ENCODE data around the gene WDFY2.
"Not testable (repeated sequence)": the region's sequence is repeated elsewhere in the genome, so short reads cannot be mapped to it uniquely, and the experiment has no call there.

WDFY2 gene

DNA sequence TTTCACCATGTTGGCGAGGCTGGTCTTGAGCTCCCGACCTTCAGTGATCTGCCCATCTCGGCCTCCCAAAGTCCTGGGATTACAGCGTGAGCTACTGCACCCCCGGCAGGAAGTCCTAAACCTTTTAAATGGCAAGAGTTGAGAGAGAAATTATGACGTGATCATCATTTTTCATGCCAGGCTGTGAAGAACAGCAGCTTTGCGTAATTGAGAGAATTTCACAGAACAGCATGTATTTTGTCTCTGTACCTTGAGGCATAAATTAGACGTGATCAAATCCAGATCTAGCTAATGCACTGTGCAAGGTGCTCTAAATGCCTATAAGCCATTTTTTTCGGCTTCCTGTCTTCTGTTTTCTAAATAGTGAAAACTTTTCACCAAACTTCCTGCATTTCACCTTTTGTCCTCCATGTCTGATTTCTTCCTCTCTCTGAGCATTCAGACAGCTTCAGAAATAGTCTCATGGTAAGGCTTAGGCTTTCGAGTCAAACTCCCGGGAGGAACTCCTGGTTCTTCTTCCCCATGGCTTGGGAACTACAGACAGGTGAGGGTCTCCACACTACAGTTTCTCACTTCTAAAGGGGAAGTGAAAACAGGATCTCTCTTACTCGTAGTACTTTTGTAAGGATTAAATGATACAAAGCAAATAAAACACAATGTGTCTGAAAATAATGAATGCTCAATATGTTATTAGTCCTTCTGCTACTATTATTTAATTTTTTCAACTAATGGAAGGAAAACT is 51.0 kb downstream of the WDFY2 start:
- DNase-seq = no peak

GRCh38 chr13:51636349-51636890 is 52.2 kb downstream of the WDFY2 start:
- no peak for DNase-seq

DNA sequence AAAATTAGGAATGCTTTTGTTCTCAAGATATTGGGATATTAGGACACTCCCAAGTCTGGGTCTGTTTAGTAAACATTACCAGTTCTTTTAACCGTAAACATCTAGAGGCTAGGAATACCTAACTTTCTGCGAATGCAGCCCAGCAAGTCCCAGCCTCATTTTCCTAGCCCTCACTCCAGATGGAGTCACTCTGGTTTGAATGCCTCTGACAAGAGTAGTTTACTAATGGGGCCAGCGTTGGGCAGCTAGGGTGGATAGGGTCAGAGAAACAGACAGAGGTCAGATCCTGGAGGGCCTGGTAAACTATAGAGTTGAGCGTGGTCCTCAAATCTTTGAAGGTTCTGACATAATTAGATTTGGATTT is 53.6 kb downstream of the WDFY2 start:
- DNase-seq = no peak

DNA sequence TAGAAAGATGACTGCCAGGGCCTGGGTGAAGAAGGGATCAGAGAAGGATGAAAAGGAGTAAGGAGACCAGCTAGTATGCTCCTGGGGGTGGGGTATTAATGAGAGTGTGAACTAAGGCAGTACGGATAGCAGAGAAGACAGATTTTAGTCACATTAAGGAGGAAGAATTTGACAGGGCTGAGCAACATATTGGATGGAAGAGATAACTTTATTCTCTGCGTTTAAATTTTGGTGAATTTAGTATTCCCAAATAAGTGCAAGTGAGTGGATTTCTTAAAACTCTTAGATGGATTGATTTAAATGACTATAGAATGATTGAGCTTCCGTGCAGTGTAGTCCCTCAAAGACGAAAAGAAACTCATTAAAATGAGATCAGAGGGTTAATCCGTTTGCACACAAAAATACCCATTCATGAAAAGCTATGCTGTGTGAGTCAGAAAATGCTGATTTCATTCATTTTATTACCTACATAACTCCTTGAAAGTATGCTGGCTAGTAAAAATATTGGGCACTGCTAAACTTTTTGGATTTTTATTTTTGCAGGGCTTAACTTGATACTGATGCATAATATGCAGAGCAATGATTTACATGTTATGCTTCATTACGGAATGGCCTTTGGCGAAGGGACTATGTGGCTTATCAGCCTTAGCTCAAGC is 54.1 kb downstream of the WDFY2 start:
- no peak for DNase-seq

- DNase-seq = no peak
These were observed 54.9 kb downstream of the WDFY2 start for GRCh38 chr13:51639171-51639570.

- not testable (repeated sequence) for DNase-seq
These were observed 56.4 kb downstream of the WDFY2 start for GRCh38 chr13:51640696-51641095.

DNA sequence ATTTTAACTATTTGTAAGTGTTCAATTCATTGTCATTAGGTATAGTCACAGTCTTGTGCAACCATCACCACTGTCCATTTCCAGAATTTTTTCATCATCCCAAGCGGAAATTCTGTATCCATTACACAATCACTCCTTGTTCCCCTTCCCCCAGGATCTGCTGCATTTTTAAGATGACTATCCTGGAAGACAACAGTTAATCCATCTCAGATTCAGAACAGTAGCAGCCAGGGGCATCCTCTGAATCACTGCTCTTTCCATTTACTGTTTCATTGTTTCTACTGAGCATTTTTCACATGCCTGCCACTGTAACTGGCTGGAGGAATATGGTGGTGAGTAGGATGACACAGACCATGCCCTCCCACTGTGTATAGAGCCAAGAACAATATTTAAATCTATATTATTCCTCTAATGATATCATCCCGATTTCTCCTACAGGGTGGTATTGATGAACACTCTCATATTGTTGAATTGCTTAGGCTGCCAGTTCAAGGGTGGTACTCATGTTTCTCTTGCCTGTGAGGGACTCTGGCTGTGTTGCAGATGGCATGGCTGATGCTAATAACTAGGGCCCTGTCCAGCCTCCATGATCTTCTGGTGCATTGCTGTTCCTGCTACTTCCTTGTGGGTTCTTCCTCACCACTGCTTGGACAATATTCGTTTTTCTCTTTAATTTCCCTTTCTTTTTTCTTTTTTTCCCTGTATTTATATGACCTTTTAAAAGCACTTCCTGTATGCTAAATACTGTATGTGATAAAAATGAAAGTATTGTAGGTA is 59.0 kb downstream of the WDFY2 start:
- no peak for DNase-seq

GRCh38 chr13:51643882-51644281 is 59.6 kb downstream of the WDFY2 start:
- peak; percentile 68 for DNase-seq

DNA sequence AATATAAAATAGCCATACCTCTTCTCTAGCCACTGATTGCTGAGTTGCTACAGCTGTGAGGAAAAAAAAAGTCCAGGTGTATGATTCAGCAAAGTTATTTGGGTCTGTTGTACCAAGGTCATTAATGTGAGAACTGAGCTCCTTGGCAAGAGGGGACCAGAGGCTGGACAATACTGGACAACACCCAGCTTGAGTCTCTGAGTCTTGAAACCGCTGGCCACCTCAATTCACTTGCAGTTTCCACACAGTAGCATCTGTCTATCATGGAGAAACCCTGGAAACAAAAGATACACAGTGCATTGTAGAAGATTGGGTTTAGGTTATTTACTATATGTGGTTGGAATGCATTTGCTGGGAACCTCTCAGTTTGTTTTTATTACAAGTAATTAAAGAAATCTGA is 60.4 kb downstream of the WDFY2 start:
- peak; percentile 46 for DNase-seq

DNA sequence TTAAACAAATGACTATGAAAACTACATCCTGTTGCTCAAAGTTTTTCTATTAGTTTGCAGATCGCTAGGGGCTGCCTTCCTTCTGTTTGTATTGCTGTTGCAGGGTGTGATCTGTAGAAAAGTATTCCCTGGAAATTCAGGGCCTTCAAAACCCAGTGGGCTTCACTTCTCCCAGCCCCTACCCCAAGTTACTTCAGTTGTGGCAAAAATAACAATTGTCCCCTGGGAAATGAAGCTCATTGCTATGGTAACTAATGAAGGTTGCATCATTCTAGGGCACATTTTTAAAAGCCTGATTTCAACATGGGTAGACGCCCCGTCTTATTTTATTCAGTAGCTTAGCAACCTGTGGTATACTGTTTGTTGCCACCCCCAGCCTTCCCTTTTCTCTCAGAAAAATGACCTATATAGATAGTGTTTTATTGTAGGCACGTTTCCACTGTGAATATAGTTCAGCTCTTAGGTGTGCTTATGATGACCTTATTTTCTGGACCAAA is 60.9 kb downstream of the WDFY2 start:
- DNase-seq = peak; percentile 93

- no peak for DNase-seq
These were observed 61.8 kb downstream of the WDFY2 start for GRCh38 chr13:51645761-51646670.

DNA sequence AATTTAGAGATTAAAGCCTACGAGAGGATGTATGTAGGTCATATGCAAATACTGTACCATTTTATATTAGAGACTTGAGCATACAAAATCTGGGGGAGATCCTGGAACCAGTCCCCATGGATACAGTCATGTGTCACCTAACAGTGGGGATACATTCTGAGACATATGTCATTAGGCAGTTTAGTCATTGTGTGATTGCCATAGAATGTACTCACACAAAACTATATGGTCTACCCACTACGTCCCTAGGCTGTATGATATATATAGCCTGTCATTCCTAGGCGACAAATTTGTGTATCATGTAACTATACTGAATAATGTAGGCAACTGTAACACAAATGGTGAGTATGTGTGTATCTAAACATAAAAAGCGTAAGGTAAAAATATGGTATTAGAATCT is 62.8 kb downstream of the WDFY2 start:
- DNase-seq = no peak

DNA sequence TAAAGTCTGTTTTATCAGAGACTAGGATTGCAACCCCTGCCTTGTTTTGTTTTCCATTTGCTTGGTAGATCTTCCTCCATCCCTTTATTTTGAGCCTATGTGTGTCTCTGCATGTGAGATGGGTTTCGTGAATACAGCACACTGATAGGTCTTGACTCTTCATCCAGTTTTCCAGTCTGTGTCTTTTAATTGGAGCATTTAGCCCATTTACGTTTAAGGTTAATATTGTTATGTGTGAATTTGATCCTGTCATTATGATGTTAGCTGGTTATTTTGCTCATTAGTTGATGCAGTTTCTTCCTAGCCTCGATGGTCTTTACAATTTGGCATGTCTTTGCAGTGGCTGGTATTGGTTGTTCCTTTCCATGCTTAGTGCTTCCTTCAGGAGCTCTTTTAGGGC is 67.9 kb downstream of the WDFY2 start:
- DNase-seq = not testable (repeated sequence)

DNA sequence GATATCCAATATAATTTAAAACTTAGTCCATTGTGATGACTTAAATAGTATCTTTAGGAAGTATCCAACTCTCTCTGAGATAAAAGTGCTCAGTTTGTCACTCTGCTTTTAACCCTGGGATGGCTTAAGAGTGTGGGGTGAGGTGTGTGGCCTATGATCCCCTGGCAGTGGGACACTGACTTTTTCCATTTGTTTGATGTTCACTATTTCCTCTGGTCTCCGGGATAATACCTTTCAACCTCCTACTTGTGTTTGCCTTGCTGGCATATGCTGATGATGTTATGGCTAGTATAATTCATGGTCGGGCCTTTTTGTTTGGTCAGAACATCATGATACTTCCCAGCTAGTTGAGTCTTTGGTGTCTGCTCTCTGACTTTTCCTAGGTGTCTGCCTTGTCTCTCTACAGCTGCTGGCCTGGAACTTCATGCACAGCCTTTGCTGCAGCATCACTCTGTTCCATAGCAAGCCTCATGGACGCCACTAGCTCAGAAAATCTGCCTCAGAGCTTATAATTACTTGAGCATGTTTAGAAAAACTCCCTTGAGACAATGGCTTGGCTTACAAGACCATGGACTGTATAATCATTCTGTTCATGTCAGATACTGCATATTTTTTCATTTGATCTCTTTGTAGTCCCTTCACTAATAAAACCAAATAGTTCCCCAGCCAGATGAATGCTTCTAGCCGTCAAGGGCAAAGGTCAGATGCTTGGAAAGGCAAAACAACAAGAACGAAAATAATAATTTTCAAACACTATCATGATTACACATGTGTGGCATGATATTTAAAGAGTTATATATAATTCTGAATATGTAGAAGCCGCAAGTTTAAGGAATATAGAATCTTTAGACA is 75.2 kb downstream of the WDFY2 start:
- DNase-seq = no peak

DNA sequence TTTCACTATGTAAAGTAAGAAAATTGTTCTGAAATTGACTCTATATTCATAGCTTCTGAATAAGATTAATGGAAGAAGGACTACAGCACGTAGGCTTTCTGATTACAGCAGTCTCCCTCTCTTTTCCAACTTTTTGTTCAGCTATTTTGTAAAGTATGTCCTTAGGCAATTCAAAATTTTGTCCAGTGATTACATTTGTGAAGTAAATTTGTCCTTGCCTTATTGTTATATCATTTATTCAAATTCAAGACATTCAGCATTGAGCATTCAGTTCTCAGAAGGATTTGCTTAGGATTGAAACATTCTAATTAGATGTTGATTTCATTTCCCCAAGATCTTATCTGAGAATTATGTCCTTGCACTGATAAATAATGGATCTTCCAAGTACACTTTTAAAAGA is 76.6 kb downstream of the WDFY2 start:
- no peak for DNase-seq

DNA sequence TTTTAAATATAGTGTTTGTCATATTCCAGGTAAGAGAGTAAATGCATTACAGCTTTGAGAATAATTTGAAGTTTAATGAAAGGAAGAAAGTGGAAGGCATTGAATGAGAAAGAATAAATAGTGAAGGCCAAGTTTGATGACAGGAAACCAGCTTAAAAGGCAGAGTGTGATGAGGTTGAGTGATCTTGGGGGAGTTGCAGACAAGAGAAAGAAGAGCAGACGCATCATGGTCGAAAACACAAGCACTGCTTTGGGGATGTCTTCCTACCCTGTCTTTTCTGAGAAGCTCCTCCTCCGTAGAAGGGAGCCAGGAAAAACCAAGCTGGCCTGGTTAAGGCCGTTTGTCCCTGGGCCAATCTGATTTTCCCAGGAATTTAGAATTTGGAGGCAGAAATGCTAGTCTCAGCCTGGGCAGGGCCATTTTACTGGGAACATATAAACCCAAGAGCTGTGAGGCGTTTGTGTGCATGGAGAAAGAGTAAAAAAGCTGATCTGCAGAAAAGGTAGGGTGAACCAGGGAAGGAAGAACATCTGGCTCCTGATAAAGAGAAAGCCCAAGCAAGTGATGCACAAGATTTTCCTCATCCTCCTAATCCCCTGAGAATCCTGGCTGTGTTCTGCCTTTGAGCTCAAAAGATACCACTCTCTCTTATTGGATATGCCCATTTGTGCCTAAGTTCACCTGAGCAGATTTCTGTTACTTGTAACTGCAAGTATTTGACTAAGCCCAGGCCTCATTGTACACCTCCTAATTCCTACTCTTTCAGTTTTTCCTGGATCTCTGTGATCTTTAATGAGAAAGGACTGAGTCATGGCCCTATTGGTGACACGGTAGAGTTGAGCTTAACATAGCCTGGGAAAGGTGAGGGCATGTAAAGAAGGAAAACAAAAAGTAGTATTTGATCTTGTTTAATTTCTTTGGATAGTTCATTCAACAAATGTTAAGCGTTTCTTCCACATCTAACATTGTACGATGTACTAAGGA is 80.0 kb downstream of the WDFY2 start:
- DNase-seq = no peak

DNA sequence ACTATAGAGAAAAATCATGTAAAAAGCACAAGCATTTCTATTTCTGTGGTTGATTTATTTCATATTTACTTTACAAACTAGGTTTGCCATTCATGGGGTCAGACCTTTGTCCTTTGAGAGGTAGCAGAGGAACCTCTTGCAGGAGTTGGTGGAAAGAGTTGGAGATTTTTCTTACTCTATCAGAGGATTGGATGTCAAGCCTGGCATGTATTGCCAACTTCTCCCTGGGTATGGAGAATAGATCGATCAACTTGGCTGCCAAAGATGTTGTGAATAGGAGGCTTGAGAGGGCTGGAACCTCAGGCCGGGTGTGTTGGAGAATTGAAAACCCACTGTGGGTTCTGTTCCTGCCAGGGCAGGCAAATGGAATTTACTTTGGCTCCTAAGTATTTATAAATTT is 81.2 kb downstream of the WDFY2 start:
- DNase-seq = no peak

- no peak for DNase-seq
These were observed 82.1 kb downstream of the WDFY2 start for GRCh38 chr13:51666374-51666773.

- DNase-seq = no peak
These were observed 82.6 kb downstream of the WDFY2 start for GRCh38 chr13:51666839-51667238.

DNA sequence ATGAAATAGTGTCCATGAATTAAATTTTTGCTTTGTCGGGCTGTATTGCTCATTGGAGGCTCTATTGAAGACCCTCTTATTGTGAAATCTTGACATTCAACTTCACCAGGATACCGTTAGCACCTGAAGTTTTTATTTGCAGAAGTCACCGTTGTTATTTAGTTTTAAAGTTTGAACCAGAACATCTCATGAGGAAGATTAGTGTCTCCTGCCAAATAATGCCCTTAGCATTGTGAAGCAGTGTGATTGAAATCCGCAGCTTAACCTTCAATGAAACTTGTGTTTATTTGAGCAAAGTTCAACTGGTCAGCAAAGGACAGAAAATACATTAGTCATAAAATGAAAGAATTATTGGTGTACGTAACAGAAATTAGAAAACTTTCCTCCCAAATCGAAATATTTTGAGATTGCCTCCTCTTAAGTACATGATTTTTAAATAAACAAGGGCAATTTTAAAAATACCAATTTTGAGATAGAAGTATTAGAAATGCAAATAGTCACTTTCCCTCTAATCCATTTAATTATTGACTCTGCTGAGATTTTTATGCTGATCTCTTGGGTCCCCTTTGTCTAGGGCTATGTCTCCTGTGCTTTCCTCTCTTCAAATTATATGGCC is 84.4 kb downstream of the WDFY2 start:
- no peak for DNase-seq

Data from GF-D8 (cell line).